Epithelial cell of proximal tubule (primary cell): ENCODE measurements around the gene ALB. TPM values are rescaled to one million over a fixed set of nuclear protein-coding genes. Genes with fewer than 3 reads are reported as not detected.

Experiments
- DNase-seq: peaks from one replicate; pipeline ENCODE4 v3.0.0-alpha.2; 2011; ENCODE audit warnings: low read depth
- H3K4me3 ChIP-seq: 2 replicates; pipeline ENCODE4 v1.5.1; 2011; ENCODE audit warnings: low read depth, mild to moderate bottlenecking, low read length
- CTCF ChIP-seq: conservative IDR thresholded peaks from 2 replicates; pipeline ENCODE4 v1.5.1; 2012; ENCODE audit warnings: low read depth, mild to moderate bottlenecking, low read length
- total RNA-seq: library from RNA; depleted of rRNA; stranded (reverse); fragments of >200 nt; gene quantifications from 2 replicates; pipeline ENCODE4 v1.2.3, GENCODE V29; 2015

Gene ALB
- total RNA-seq, 1 donor from 2014 or later = not detected

GRCh38 chr4:73452953-73453700 lies 49.0 kb downstream of the ALB start:
- peak; percentile 12 for DNase-seq
- H3K4me3 ChIP-seq = no peak overlapping the region
- no peak for TF ChIP-seq CTCF

GRCh38 chr4:73453701-73454005 lies 49.6 kb downstream of the ALB start:
- TF ChIP-seq CTCF = no peak
- peak; percentile 63 for DNase-seq
- H3K4me3 ChIP-seq = no peak overlapping the region

- H3K4me3 ChIP-seq = no peak overlapping the region
- no peak for DNase-seq
- no peak for TF ChIP-seq CTCF
Measured at GRCh38 chr4:73454920-73455319, 50.8 kb downstream of the ALB start.

GRCh38 chr4:73456177-73457022 lies 52.3 kb downstream of the ALB start:
- DNase-seq = no peak
- no peak overlapping the region for H3K4me3 ChIP-seq
- TF ChIP-seq CTCF = no peak

GRCh38 chr4:73458184-73459047 lies 54.3 kb downstream of the ALB start:
- no peak overlapping the region for H3K4me3 ChIP-seq
- TF ChIP-seq CTCF = no peak
- no peak for DNase-seq

- no peak for TF ChIP-seq CTCF
- H3K4me3 ChIP-seq = no peak overlapping the region
- no peak for DNase-seq
Measured at GRCh38 chr4:73459048-73459421, 54.9 kb downstream of the ALB start.
